Hepatocyte (in vitro differentiated cells): ENCODE results near the gene CCN6. TPM values are rescaled to one million over a fixed set of nuclear protein-coding genes. Genes with fewer than 3 reads are reported as not detected.
A peak's percentile ranks its signal among the peaks of the same experiment; 100 is the strongest.

Experiments used
- DNase-seq: peaks from one replicate; pipeline ENCODE4 v3.0.0-alpha.2; 2016; ENCODE audit warnings: low spot score
- H2AFZ ChIP-seq: fragments of 200-600 bp; sonication (generic); 2 replicates; pipeline ENCODE4 v1.6.0; 2016; ENCODE audit warnings: antibody characterized with exemption, mild to moderate bottlenecking
- H3K27ac ChIP-seq: fragments of 200-600 bp; sonication (generic); 2 replicates; pipeline ENCODE4 v1.5.1; 2016; ENCODE audit warnings: mild to moderate bottlenecking
- H3K27me3 ChIP-seq: fragments of 200-600 bp; sonication (generic); 2 replicates; pipeline ENCODE4 v1.6.1; 2016
- H3K36me3 ChIP-seq: fragments of 200-600 bp; sonication (generic); replicated peaks from 2 replicates; pipeline ENCODE4 v1.5.1; 2016; ENCODE audit warnings: low read depth; ENCODE audit not compliant: insufficient read depth
- H3K4me1 ChIP-seq: fragments of 200-600 bp; sonication (generic); 2 replicates; pipeline ENCODE4 v1.5.1; 2016; ENCODE audit warnings: mild to moderate bottlenecking, moderate library complexity; ENCODE audit not compliant: insufficient read depth
- H3K4me2 ChIP-seq: fragments of 200-600 bp; sonication (generic); 2 replicates; pipeline ENCODE4 v1.6.0; 2016
- H3K4me3 ChIP-seq: fragments of 200-600 bp; sonication (generic); 2 replicates; pipeline ENCODE4 v1.5.1; 2016; ENCODE audit warnings: mild to moderate bottlenecking
- H3K79me2 ChIP-seq: fragments of 200-600 bp; sonication (generic); 2 replicates; pipeline ENCODE4 v1.6.0; 2017; ENCODE audit warnings: mild to moderate bottlenecking
- H3K9me2 ChIP-seq: fragments of 200-600 bp; sonication (generic); replicated peaks from 2 replicates; pipeline ENCODE4 v1.6.0; 2017; ENCODE audit warnings: mild to moderate bottlenecking; ENCODE audit not compliant: insufficient read depth
- H3K9me3 ChIP-seq: fragments of 200-600 bp; sonication (generic); 2 replicates; pipeline ENCODE4 v1.5.1; 2016; ENCODE audit warnings: low read depth, mild to moderate bottlenecking
- H4K20me1 ChIP-seq: fragments of 200-600 bp; sonication (generic); 2 replicates; pipeline ENCODE4 v1.6.0; 2016; ENCODE audit warnings: mild to moderate bottlenecking; ENCODE audit not compliant: insufficient read depth, poor library complexity, severe bottlenecking
- CTCF ChIP-seq: fragments of 200-600 bp; sonication (generic); IDR thresholded peaks from 2 replicates; pipeline ENCODE4 v1.5.1; 2016; ENCODE audit warnings: antibody characterized with exemption, mild to moderate bottlenecking; ENCODE audit not compliant: poor library complexity
- EZH2 ChIP-seq: fragments of 200-600 bp; sonication (generic); IDR thresholded peaks from 2 replicates; pipeline ENCODE4 v1.6.1; 2016; ENCODE audit warnings: antibody characterized with exemption, mild to moderate bottlenecking, borderline replicate concordance
- EZH2phosphoT487 ChIP-seq: fragments of 200-600 bp; sonication (generic); IDR thresholded peaks from one replicate; pipeline ENCODE4 v1.6.1; 2018; ENCODE audit warnings: antibody characterized with exemption, mild to moderate bottlenecking, low read depth, moderate library complexity; ENCODE audit not compliant: unreplicated experiment, severe bottlenecking
- WGBS: methylation state at CpG from one replicate; pipeline ENCODE4 v1.1.6; 2016; ENCODE audit warnings: low lambda C conversion rate; ENCODE audit errors: missing lambda C conversion rate; 5-methylcytosine and 5-hydroxymethylcytosine counted together
- polyA plus RNA-seq: library from polyadenylated mRNA; unstranded; fragments of >200 nt; fragmentation: Nextera tagmentation; extraction: Ambion mirVana; gene quantifications from 2 replicates; pipeline ENCODE4 v1.2.1, GENCODE V29; 2016
- total RNA-seq: library from RNA; depleted of rRNA; stranded (reverse); fragments of >200 nt; gene quantifications from 2 replicates; pipeline ENCODE4 v1.2.3, GENCODE V29; 2014

Gene CCN6
- total and polyA plus RNA-seq, 2 experiments from 2014 or later, result 0.24 TPM; not detected in 1

DNA sequence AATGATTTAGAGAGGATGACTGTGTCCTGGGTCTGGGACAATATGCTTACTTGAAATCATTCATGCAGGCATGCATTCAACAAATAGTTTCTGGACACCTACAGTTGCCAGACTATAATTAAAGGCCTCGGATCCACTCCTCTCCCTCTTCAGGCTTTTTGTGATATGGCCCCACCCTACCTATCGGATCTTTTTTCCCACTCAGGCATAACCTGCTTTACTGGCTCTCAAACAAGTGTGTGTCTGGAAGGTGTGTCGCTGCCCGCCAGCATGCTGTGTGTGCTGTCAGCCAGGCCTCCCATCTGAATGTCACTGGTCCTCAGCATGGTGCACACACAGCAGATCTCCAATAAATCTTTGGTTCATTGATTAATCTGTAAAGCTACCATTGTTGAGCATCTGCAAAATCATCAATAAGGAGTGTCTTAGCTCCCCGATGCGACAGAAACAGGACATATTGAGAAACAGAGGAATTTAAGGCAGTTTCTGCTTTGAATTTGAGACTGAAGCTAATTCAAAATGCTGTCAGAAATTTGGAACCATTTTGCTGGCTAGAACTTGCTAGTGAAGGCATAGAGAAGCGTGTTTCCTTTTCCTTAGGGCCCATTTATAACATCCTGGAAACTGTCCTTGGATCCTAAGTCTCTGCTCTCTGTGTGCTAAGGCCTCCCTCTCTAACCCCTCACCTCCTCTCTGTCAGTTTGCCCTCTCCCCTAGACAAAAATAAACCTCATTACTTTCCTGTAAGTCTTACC is 23.5 kb upstream of the CCN6 start:
- whole genome bisulfite sequencing, result 73% methylated on average over 7 of the region's 7 CpGs

GRCh38 chr6:112030961-112031660 is 22.8 kb upstream of the CCN6 start:
- TF ChIP-seq EZH2phosphoT487 (no peak), CTCF (no peak), EZH2 (no peak)
- Histone ChIP-seq H3K4me3 (no peak overlapping the region), H3K9me3 (no peaks in the 10 kb centered on the region), H3K4me1 (peaks cover 19% of the 10 kb centered on the region), H3K9me2 (no peaks in the 10 kb centered on the region), H3K27me3 (no peaks in the 10 kb centered on the region), H3K27ac (peak overlapping the region; percentile 24), H3K79me2 (no peaks in the 10 kb centered on the region), H3K4me2 (no peak overlapping the region), H2AFZ (no peak overlapping the region), H4K20me1 (no peaks in the 10 kb centered on the region), H3K36me3 (no peaks in the 10 kb centered on the region)
- DNase-seq, result no peak
- WGBS, result 72% methylated on average over 3 of the region's 3 CpGs

More for the DNA sequence above, 23.5 kb upstream of the CCN6 start:
- Histone ChIP-seq H3K4me1 (peaks cover 19% of the 10 kb centered on the region), H3K9me3 (no peaks in the 10 kb centered on the region), H3K36me3 (no peaks in the 10 kb centered on the region), H3K27ac (peak overlapping the region; percentile 24), H3K9me2 (no peaks in the 10 kb centered on the region), H3K79me2 (no peaks in the 10 kb centered on the region), H3K27me3 (no peaks in the 10 kb centered on the region), H4K20me1 (no peaks in the 10 kb centered on the region), H3K4me3 (no peak overlapping the region), H2AFZ (no peak overlapping the region), H3K4me2 (no peak overlapping the region)
- DNase-seq, result no peak
- no peak for TF ChIP-seq CTCF
- no peak for TF ChIP-seq EZH2
- TF ChIP-seq EZH2phosphoT487, result no peak

GRCh38 chr6:112031960-112032359 is 21.9 kb upstream of the CCN6 start:
- no peaks in the 10 kb centered on the region for H3K9me3 ChIP-seq
- no peaks in the 10 kb centered on the region for H3K36me3 ChIP-seq
- peaks cover 19% of the 10 kb centered on the region for H3K4me1 ChIP-seq
- H3K27me3 ChIP-seq, result no peaks in the 10 kb centered on the region
- 83% methylated on average over 6 of the region's 6 CpGs for WGBS
- H3K27ac ChIP-seq, result no peak overlapping the region
- no peaks in the 10 kb centered on the region for H3K79me2 ChIP-seq
- H4K20me1 ChIP-seq, result no peaks in the 10 kb centered on the region
- H3K4me2 ChIP-seq, result no peak overlapping the region
- H3K4me3 ChIP-seq, result no peak overlapping the region
- no peak for DNase-seq
- no peaks in the 10 kb centered on the region for H3K9me2 ChIP-seq
- TF ChIP-seq EZH2phosphoT487 (no peak), EZH2 (no peak)
- H2AFZ ChIP-seq, result no peak overlapping the region

DNA sequence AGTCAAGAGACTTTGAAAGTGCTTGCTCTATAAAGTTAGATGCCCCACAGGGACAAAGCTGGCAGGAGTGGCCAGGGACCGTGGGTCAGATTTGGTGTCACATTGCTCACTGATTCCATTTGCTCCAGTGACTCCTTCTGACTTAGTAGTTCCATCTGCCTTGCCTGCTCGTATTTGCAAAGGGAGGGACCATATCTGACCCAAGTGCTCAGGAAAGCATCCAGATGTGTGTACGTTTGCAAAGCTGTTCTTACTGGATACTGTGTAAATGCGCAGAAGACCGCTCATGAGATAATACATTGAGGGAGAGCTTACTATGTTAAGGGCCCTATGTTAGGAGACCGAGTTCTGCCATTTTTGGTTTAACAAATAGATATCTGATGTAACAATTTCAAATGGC is 21.2 kb upstream of the CCN6 start:
- Histone ChIP-seq H3K27me3 (no peaks in the 10 kb centered on the region), H3K4me1 (peaks cover 19% of the 10 kb centered on the region), H3K4me3 (no peak overlapping the region), H3K36me3 (no peaks in the 10 kb centered on the region), H3K9me2 (no peaks in the 10 kb centered on the region), H3K27ac (no peak overlapping the region), H3K4me2 (no peak overlapping the region), H2AFZ (no peak overlapping the region), H3K79me2 (no peaks in the 10 kb centered on the region), H3K9me3 (no peaks in the 10 kb centered on the region), H4K20me1 (no peaks in the 10 kb centered on the region)
- 70% methylated on average over 6 of the region's 6 CpGs for WGBS
- DNase-seq, result no peak
- TF ChIP-seq EZH2 (no peak), EZH2phosphoT487 (no peak), CTCF (no peak)
